PC-9 (cell line): Measurements from ENCODE around the gene HELZ. TPM values are rescaled to one million over a fixed set of nuclear protein-coding genes. Genes with fewer than 3 reads are reported as not detected.

Experiments
- BruUV-seq: library from RNA; stranded (reverse); fragments of 400-500 nt; replicated peaks from 2 replicates; lab custom pipeline; 2021; lab: Mats Ljungman, UMichigan
- CTCF ChIA-PET: fragments of 300-600 bp; sonication (Branson Sonifier 250); formaldehyde crosslinking; loops from one replicate; lab custom pipeline; 2022; ENCODE audit warnings: antibody characterized with exemption; lab: Charles Lee
- POLR2A ChIA-PET: fragments of 300-600 bp; sonication (Branson Sonifier 250); formaldehyde crosslinking; loops from one replicate; lab custom pipeline; 2022; ENCODE audit warnings: antibody characterized with exemption; ENCODE audit not compliant: unreplicated experiment; lab: Charles Lee
- DNase-seq, 2 experiments: peaks; one replicate each; pipeline versions ENCODE4 v3.0.0 to v3.0.0-alpha.2; 2015 to 2022; ENCODE audit warnings: mixed read lengths in 1 of 2
- H2AFZ ChIP-seq: fragments of 200-600 bp; sonication (generic); 2 replicates; pipeline ENCODE4 v1.8.1; 2017; ENCODE audit warnings: antibody characterized with exemption
- H3F3A ChIP-seq: fragments of 200-600 bp; sonication (generic); 2 replicates; pipeline ENCODE4 v1.8.1; 2017; ENCODE audit warnings: antibody characterized with exemption, mild to moderate bottlenecking, low read depth; ENCODE audit not compliant: insufficient read depth
- H3K27ac ChIP-seq: fragments of 200-600 bp; sonication (generic); 2 replicates; pipeline ENCODE4 v1.6.1; 2016; ENCODE audit warnings: mixed run types
- H3K27me3 ChIP-seq: fragments of 200-600 bp; sonication (generic); 2 replicates; pipeline ENCODE4 v1.6.1; 2016; ENCODE audit warnings: low read depth, mixed run types; ENCODE audit not compliant: insufficient read depth
- H3K36me3 ChIP-seq: fragments of 200-600 bp; sonication (generic); 2 replicates; pipeline ENCODE4 v1.6.1; 2016; ENCODE audit warnings: low read depth, mixed run types
- H3K4me1 ChIP-seq: fragments of 200-600 bp; sonication (generic); replicated peaks from 2 replicates; pipeline ENCODE4 v1.6.1; 2016; ENCODE audit warnings: mixed run types; ENCODE audit not compliant: insufficient read depth
- H3K4me2 ChIP-seq: fragments of 200-600 bp; sonication (generic); 2 replicates; pipeline ENCODE4 v1.6.1; 2017; ENCODE audit warnings: mixed run types
- H3K4me3 ChIP-seq: fragments of 200-600 bp; sonication (generic); 2 replicates; pipeline ENCODE4 v1.6.1; 2016; ENCODE audit warnings: mixed run types
- H3K79me2 ChIP-seq: fragments of 200-600 bp; sonication (generic); 2 replicates; pipeline ENCODE4 v1.6.1; 2017; ENCODE audit warnings: low read depth, mixed run types
- H3K9me2 ChIP-seq: fragments of 200-600 bp; sonication (generic); 2 replicates; pipeline ENCODE4 v1.8.1; 2017; ENCODE audit warnings: mild to moderate bottlenecking; ENCODE audit not compliant: insufficient read depth
- H3K9me3 ChIP-seq: fragments of 200-600 bp; sonication (generic); 2 replicates; pipeline ENCODE4 v1.8.1; 2016; ENCODE audit warnings: low read depth; ENCODE audit not compliant: insufficient read depth
- H4K20me1 ChIP-seq: fragments of 200-600 bp; sonication (generic); 2 replicates; pipeline ENCODE4 v1.8.1; 2017; ENCODE audit not compliant: insufficient read depth
- CTCF ChIP-seq: fragments of 200-600 bp; sonication (generic); conservative IDR thresholded peaks from 2 replicates; pipeline ENCODE4 v1.6.1; 2017; ENCODE audit warnings: mixed run types, antibody characterized with exemption, mild to moderate bottlenecking, moderate library complexity
- EZH2 ChIP-seq: fragments of 200-600 bp; sonication (generic); IDR thresholded peaks from 2 replicates; pipeline ENCODE4 v1.8.0; 2017; ENCODE audit warnings: antibody characterized with exemption, low read depth
- intact Hi-C: fragments of 100-400 bp; cut with micrococcal nuclease; formaldehyde crosslinking; loops from one replicate; pipeline ENCODE4 v1.10.0; 2022; ENCODE audit not compliant: unreplicated experiment
- total RNA-seq: library from RNA; stranded (reverse); gene quantifications from 2 replicates; pipeline ENCODE4 v1.2.3, GENCODE V29; 2021

HELZ gene
- total RNA-seq, 1 experiment from 2014 or later = 38.0 TPM

DNA sequence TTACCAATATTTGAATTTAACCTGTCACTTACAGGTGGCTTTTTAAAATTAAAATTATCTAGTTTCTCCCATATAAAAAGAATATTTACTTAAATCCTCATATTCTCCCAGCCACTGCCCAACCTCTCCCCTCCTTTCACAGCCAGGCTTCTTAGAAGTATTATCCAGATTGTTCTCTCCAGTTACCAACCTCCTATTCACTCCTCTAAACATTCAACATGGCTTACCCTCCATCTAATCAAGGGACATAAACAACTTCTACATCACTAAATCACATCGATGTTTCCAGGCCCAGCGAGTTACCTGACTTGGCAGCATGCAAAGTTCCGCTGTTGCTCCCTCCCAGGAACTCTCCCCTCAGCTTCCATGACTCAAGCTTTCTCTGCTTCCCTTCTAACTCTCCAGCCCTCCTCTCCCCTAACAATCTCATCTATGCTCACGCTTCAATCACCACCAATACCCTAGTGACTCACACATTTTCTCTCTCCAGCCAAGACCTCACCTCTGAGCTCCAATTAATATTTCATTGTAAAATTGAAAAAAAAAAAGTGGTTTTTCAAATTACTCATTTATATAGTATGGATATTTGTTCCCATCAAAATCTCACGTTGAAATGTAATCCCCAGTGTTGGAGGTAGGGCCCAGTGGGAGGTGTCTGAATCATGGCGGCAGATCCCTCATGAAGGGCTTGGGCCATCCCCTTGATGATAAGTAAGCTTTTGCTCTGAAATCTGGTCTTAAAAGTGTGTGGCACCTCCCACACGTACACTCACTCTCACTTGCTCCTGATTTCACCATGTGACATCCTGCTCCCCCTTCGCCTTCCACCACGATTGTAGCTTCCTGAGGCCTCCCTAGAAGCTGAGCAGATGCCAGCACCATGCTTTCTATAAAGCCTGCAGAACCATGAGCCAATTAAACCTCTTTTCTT is 88.5 kb downstream of the HELZ start:
- ChIA-PET POLR2A (no interaction called here), CTCF (interaction anchor here (0.6 to 0.7 kb wide), 4 partner anchors 20 to 1661 kb away, joined by 3 to 4 read pairs (median 3); no protein-coding TSS in a partner anchor)
- Histone ChIP-seq H3K4me2 (no peak overlapping the region), H4K20me1 (peaks cover 3% of the 10 kb centered on the region), H3K9me2 (no peaks in the 10 kb centered on the region), H3K4me1 (no peaks in the 10 kb centered on the region), H3F3A (peaks cover 5% of the 10 kb centered on the region; the same call in 1 of the 2 replicates), H3K9me3 (no peaks in the 10 kb centered on the region), H3K36me3 (no peaks in the 10 kb centered on the region), H3K27me3 (no peaks in the 10 kb centered on the region), H3K79me2 (no peaks in the 10 kb centered on the region), H3K27ac (no peak overlapping the region), H3K4me3 (no peak overlapping the region), H2AFZ (no peak overlapping the region)
- intact Hi-C loops = loop anchor here (5.0 kb wide), 1 partner anchor 439 kb away; no protein-coding TSS in a partner anchor
- TF ChIP-seq CTCF (no peak), EZH2 (no peak)
- DNase-seq = no peak
- BruUV-seq = no TSS peak

- no TSS peak for BruUV-seq
- H3K9me3 ChIP-seq = no peaks in the 10 kb centered on the region
- H4K20me1 ChIP-seq = peaks cover 3% of the 10 kb centered on the region; the same call in 1 of the 2 replicates
- H3K9me2 ChIP-seq = no peaks in the 10 kb centered on the region
- H3K4me1 ChIP-seq = no peaks in the 10 kb centered on the region
- intact Hi-C loops = no loop called here
- no peak overlapping the region for H3K4me2 ChIP-seq
- H3K27me3 ChIP-seq = no peaks in the 10 kb centered on the region
- TF ChIP-seq EZH2 (no peak), CTCF (no peak)
- H3K79me2 ChIP-seq = no peaks in the 10 kb centered on the region
- ChIA-PET CTCF (interaction anchor here (0.7 kb wide), 1 partner anchor 451 kb away, joined by 3 read pairs; no protein-coding TSS in a partner anchor), POLR2A (no interaction called here)
- H2AFZ ChIP-seq = no peak overlapping the region
- H3K27ac ChIP-seq = no peak overlapping the region
- H3K4me3 ChIP-seq = no peak overlapping the region
- peaks cover 18% of the 10 kb centered on the region; the same call in 1 of the 2 replicates for H3K36me3 ChIP-seq
- DNase-seq = no peak
- H3F3A ChIP-seq = peaks cover 5% of the 10 kb centered on the region; the same call in 1 of the 2 replicates
These were observed 92.2 kb downstream of the HELZ start for GRCh38 chr17:67152824-67153223.

GRCh38 chr17:67151717-67152116 is 93.3 kb downstream of the HELZ start:
- Histone ChIP-seq H3K4me2 (no peak overlapping the region), H2AFZ (no peak overlapping the region), H4K20me1 (peaks cover 3% of the 10 kb centered on the region; the same call in 1 of the 2 replicates), H3K4me1 (no peaks in the 10 kb centered on the region), H3K4me3 (no peak overlapping the region), H3K9me3 (no peaks in the 10 kb centered on the region), H3K27me3 (no peaks in the 10 kb centered on the region), H3K9me2 (no peaks in the 10 kb centered on the region), H3K36me3 (peaks cover 18% of the 10 kb centered on the region; the same call in 1 of the 2 replicates), H3K79me2 (no peaks in the 10 kb centered on the region), H3K27ac (no peak overlapping the region), H3F3A (peaks cover 5% of the 10 kb centered on the region; the same call in 1 of the 2 replicates)
- CTCF ChIA-PET = no interaction called here
- TF ChIP-seq CTCF = no peak
- TF ChIP-seq EZH2 = no peak
- POLR2A ChIA-PET = no interaction called here
- DNase-seq = no peak
- intact Hi-C loops = no loop called here
- no TSS peak for BruUV-seq
